Measurements from ENCODE around the gene ARL17A.
"Not testable (repeated sequence)": the region's sequence is repeated elsewhere in the genome, so short reads cannot be mapped to it uniquely, and the experiment has no call there.

ARL17A gene

DNA sequence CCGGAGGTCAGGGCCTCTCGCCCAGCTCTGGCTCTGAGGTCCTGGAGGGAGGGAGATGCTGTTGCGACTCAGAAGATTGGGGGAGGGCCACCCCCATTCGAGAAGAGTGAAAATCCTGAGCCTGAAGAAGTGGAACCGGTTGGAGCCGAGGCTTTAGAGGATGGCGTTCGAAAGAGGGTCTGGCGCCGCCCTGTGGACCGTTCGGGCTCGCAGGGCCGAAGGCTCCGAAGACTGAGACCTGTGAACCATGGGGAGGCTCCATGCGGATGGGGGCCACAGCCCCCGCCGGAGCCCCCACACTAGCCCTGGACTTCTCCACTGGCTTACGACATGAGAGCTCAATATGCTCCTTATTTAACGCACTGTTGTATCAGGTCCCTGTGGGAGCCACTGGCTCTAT lies 20.3 kb downstream of the ARL17A start:
- not testable (repeated sequence) for H3K9me3 ChIP-seq (ENCODE audit: control insufficient read depth in 5 of 5, low read length in 5 of 5); H3K4me1 ChIP-seq (ENCODE audit: control insufficient read depth in 5 of 5, insufficient read depth in 5 of 5, low read length in 5 of 5); H3K27me3 ChIP-seq (ENCODE audit: control insufficient read depth in 5 of 5, insufficient read depth in 4 of 5, low read length in 5 of 5); H3K4me3 ChIP-seq (ENCODE audit: low read depth in 1 of 5, low read length in 5 of 5); H3K36me3 ChIP-seq (ENCODE audit: control insufficient read depth in 5 of 5, insufficient read depth in 5 of 5, low read length in 5 of 5); H3K27ac ChIP-seq (ENCODE audit: low read depth, low read length); H3K9ac ChIP-seq (ENCODE audit: low read length in 5 of 5)

DNA sequence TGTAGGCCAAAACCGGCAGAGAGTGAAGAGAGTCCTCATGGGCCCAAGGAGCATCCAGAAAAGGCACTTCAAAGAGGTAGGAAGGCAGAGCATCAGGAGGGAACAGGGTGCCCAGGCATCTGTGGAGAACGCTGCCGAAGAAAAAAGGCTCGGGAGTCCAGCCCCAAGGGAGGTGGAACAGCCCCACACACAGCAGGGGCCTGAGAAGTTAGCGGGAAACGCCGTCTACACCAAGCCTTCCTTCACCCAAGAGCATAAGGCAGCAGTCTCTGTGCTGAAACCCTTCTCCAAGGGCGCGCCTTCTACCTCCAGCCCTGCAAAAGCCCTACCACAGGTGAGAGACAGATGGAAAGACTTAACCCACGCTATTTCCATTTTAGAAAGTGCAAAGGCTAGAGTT lies 30.9 kb downstream of the ARL17A start:
- H3K4me3 ChIP-seq (ENCODE audit: low read depth in 1 of 5, low read length in 5 of 5); H3K27ac ChIP-seq (ENCODE audit: low read depth, low read length); H3K27me3 ChIP-seq (ENCODE audit: control insufficient read depth in 5 of 5, insufficient read depth in 4 of 5, low read length in 5 of 5); H3K9ac ChIP-seq (ENCODE audit: low read length in 5 of 5); H3K36me3 ChIP-seq (ENCODE audit: control insufficient read depth in 5 of 5, insufficient read depth in 5 of 5, low read length in 5 of 5); H3K9me3 ChIP-seq (ENCODE audit: control insufficient read depth in 5 of 5, low read length in 5 of 5); H3K4me1 ChIP-seq (ENCODE audit: control insufficient read depth in 5 of 5, insufficient read depth in 5 of 5, low read length in 5 of 5): not testable (repeated sequence)

DNA sequence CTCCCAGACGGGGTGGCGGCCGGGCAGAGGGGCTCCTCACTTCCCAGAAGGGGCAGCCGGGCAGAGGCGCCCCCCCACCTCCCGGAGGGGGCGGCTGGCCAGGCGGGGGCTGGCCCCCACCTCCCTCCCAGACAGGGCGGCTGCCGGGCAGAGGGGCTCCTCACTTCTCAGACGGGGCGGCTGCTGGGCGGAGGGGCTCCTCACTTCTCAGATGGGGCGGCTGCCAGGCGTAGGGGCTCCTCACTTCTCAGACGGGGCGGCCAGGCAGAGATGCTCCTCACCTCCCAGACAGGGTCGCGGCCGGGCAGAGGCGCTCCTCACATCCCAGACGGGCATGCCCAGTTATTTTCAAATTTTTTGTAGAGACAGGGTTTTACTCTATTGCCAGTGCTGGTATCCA lies 44.8 kb downstream of the ARL17A start:
- H3K4me3 ChIP-seq (ENCODE audit: low read depth in 1 of 5, low read length in 5 of 5); H3K27me3 ChIP-seq (ENCODE audit: control insufficient read depth in 5 of 5, insufficient read depth in 4 of 5, low read length in 5 of 5); H3K27ac ChIP-seq (ENCODE audit: low read depth, low read length); H3K9me3 ChIP-seq (ENCODE audit: control insufficient read depth in 5 of 5, low read length in 5 of 5); H3K9ac ChIP-seq (ENCODE audit: low read length in 5 of 5); H3K4me1 ChIP-seq (ENCODE audit: control insufficient read depth in 5 of 5, insufficient read depth in 5 of 5, low read length in 5 of 5); H3K36me3 ChIP-seq (ENCODE audit: control insufficient read depth in 5 of 5, insufficient read depth in 5 of 5, low read length in 5 of 5): not testable (repeated sequence)

- H3K4me3 ChIP-seq (ENCODE audit: low read depth in 1 of 5, low read length in 5 of 5); H3K4me1 ChIP-seq (ENCODE audit: control insufficient read depth in 5 of 5, insufficient read depth in 5 of 5, low read length in 5 of 5); H3K27ac ChIP-seq (ENCODE audit: low read depth, low read length); H3K9ac ChIP-seq (ENCODE audit: low read length in 5 of 5); H3K36me3 ChIP-seq (ENCODE audit: control insufficient read depth in 5 of 5, insufficient read depth in 5 of 5, low read length in 5 of 5); H3K9me3 ChIP-seq (ENCODE audit: control insufficient read depth in 5 of 5, low read length in 5 of 5); H3K27me3 ChIP-seq (ENCODE audit: control insufficient read depth in 5 of 5, insufficient read depth in 4 of 5, low read length in 5 of 5): not testable (repeated sequence)
These were observed 67.3 kb downstream of the ARL17A start, which contains the start of gene LRRC37A2 for GRCh38 chr17:46512168-46512567. TSS of gene LRRC37A2 (plus strand) at chr17:46512468. CDS start at chr17:46512713, 245 bp downstream.

GRCh38 chr17:46505896-46506295 lies 73.6 kb downstream of the ARL17A start:
- H3K9me3 ChIP-seq (ENCODE audit: control insufficient read depth in 5 of 5, low read length in 5 of 5); H3K9ac ChIP-seq (ENCODE audit: low read length in 5 of 5); H3K4me1 ChIP-seq (ENCODE audit: control insufficient read depth in 5 of 5, insufficient read depth in 5 of 5, low read length in 5 of 5); H3K27ac ChIP-seq (ENCODE audit: low read depth, low read length); H3K27me3 ChIP-seq (ENCODE audit: control insufficient read depth in 5 of 5, insufficient read depth in 4 of 5, low read length in 5 of 5); H3K36me3 ChIP-seq (ENCODE audit: control insufficient read depth in 5 of 5, insufficient read depth in 5 of 5, low read length in 5 of 5); H3K4me3 ChIP-seq (ENCODE audit: low read depth in 1 of 5, low read length in 5 of 5): not testable (repeated sequence)

- H3K9me3 ChIP-seq (ENCODE audit: control insufficient read depth in 5 of 5, low read length in 5 of 5); H3K27ac ChIP-seq (ENCODE audit: low read depth, low read length); H3K36me3 ChIP-seq (ENCODE audit: control insufficient read depth in 5 of 5, insufficient read depth in 5 of 5, low read length in 5 of 5); H3K9ac ChIP-seq (ENCODE audit: low read length in 5 of 5); H3K4me1 ChIP-seq (ENCODE audit: control insufficient read depth in 5 of 5, insufficient read depth in 5 of 5, low read length in 5 of 5); H3K27me3 ChIP-seq (ENCODE audit: control insufficient read depth in 5 of 5, insufficient read depth in 4 of 5, low read length in 5 of 5); H3K4me3 ChIP-seq (ENCODE audit: low read depth in 1 of 5, low read length in 5 of 5): not testable (repeated sequence)
These were observed 79.9 kb downstream of the ARL17A start for GRCh38 chr17:46499437-46500139.

- H3K27me3 ChIP-seq (ENCODE audit: control insufficient read depth in 5 of 5, insufficient read depth in 4 of 5, low read length in 5 of 5); H3K4me3 ChIP-seq (ENCODE audit: low read depth in 1 of 5, low read length in 5 of 5); H3K9ac ChIP-seq (ENCODE audit: low read length in 5 of 5); H3K4me1 ChIP-seq (ENCODE audit: control insufficient read depth in 5 of 5, insufficient read depth in 5 of 5, low read length in 5 of 5); H3K36me3 ChIP-seq (ENCODE audit: control insufficient read depth in 5 of 5, insufficient read depth in 5 of 5, low read length in 5 of 5); H3K9me3 ChIP-seq (ENCODE audit: control insufficient read depth in 5 of 5, low read length in 5 of 5); H3K27ac ChIP-seq (ENCODE audit: low read depth, low read length): not testable (repeated sequence)
These were observed 87.5 kb downstream of the ARL17A start for GRCh38 chr17:46492021-46492420.

DNA sequence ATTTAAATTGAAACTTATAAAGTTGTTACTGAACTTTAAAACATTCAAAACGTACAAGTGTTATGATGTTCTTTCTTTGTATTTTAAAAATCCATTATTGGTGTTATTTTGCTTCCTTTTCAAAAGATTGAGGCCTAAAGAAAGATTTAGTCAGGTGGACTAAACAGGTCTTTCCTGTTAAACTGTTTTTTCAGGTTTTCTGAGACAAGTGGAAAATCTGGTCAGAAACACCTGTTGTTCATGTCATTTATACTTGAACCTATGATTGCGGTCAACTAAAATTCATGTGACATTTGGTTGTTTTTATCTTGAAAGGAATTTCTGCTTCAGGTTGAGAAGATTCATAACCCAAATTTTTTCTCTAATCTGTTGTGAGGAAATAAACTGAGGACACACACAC lies 98.2 kb downstream of the ARL17A start:
- H3K4me1 ChIP-seq (ENCODE audit: control insufficient read depth in 5 of 5, insufficient read depth in 5 of 5, low read length in 5 of 5); H3K27me3 ChIP-seq (ENCODE audit: control insufficient read depth in 5 of 5, insufficient read depth in 4 of 5, low read length in 5 of 5); H3K36me3 ChIP-seq (ENCODE audit: control insufficient read depth in 5 of 5, insufficient read depth in 5 of 5, low read length in 5 of 5); H3K9ac ChIP-seq (ENCODE audit: low read length in 5 of 5); H3K9me3 ChIP-seq (ENCODE audit: control insufficient read depth in 5 of 5, low read length in 5 of 5); H3K27ac ChIP-seq (ENCODE audit: low read depth, low read length); H3K4me3 ChIP-seq (ENCODE audit: low read depth in 1 of 5, low read length in 5 of 5): not testable (repeated sequence)

GRCh38 chr17:46478823-46479222 lies 100.7 kb downstream of the ARL17A start:
- H3K36me3 ChIP-seq (ENCODE audit: control insufficient read depth in 5 of 5, insufficient read depth in 5 of 5, low read length in 5 of 5); H3K27me3 ChIP-seq (ENCODE audit: control insufficient read depth in 5 of 5, insufficient read depth in 4 of 5, low read length in 5 of 5); H3K9ac ChIP-seq (ENCODE audit: low read length in 5 of 5); H3K9me3 ChIP-seq (ENCODE audit: control insufficient read depth in 5 of 5, low read length in 5 of 5); H3K4me3 ChIP-seq (ENCODE audit: low read depth in 1 of 5, low read length in 5 of 5); H3K27ac ChIP-seq (ENCODE audit: low read depth, low read length); H3K4me1 ChIP-seq (ENCODE audit: control insufficient read depth in 5 of 5, insufficient read depth in 5 of 5, low read length in 5 of 5): not testable (repeated sequence)

GRCh38 chr17:46475583-46475982 lies 103.9 kb downstream of the ARL17A start:
- H3K4me3 ChIP-seq (ENCODE audit: low read depth in 1 of 5, low read length in 5 of 5); H3K9me3 ChIP-seq (ENCODE audit: control insufficient read depth in 5 of 5, low read length in 5 of 5); H3K27ac ChIP-seq (ENCODE audit: low read depth, low read length); H3K27me3 ChIP-seq (ENCODE audit: control insufficient read depth in 5 of 5, insufficient read depth in 4 of 5, low read length in 5 of 5); H3K9ac ChIP-seq (ENCODE audit: low read length in 5 of 5); H3K36me3 ChIP-seq (ENCODE audit: control insufficient read depth in 5 of 5, insufficient read depth in 5 of 5, low read length in 5 of 5); H3K4me1 ChIP-seq (ENCODE audit: control insufficient read depth in 5 of 5, insufficient read depth in 5 of 5, low read length in 5 of 5): not testable (repeated sequence)

DNA sequence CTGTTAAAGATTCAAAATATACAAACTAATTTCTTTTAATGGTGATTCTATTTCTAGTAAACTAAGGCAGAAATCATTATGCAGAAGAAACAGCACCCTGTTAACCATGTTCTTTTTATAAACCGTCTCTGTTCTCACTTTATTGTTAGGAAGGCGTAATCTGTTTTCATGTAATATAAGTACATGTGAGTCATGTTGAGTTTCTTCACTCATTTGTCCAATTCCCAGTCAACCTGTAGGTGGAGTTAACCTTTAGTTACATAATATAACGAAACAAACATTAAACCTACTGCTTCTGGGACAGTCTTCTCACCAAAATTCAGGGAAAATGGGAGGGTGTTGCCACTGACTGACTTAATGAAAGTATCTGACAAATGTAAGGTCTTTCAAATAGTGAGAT lies 105.0 kb downstream of the ARL17A start:
- H3K4me1 ChIP-seq (ENCODE audit: control insufficient read depth in 5 of 5, insufficient read depth in 5 of 5, low read length in 5 of 5); H3K9me3 ChIP-seq (ENCODE audit: control insufficient read depth in 5 of 5, low read length in 5 of 5); H3K4me3 ChIP-seq (ENCODE audit: low read depth in 1 of 5, low read length in 5 of 5); H3K36me3 ChIP-seq (ENCODE audit: control insufficient read depth in 5 of 5, insufficient read depth in 5 of 5, low read length in 5 of 5); H3K9ac ChIP-seq (ENCODE audit: low read length in 5 of 5); H3K27ac ChIP-seq (ENCODE audit: low read depth, low read length); H3K27me3 ChIP-seq (ENCODE audit: control insufficient read depth in 5 of 5, insufficient read depth in 4 of 5, low read length in 5 of 5): not testable (repeated sequence)

Data from subcutaneous abdominal adipose tissue (tissue), 5 donors.